Kidney (tissue), 14 donors: ENCODE data around the gene GPR85. TPM values are rescaled to one million over a fixed set of nuclear protein-coding genes. Genes with fewer than 3 reads are reported as not detected.
A peak's percentile ranks its signal among the peaks of the same experiment; 100 is the strongest.

ENCODE experiments used
- DNase-seq, 5 donors: peaks; one replicate each; pipeline ENCODE4 v3.0.0-alpha.2; 2013 to 2020
- FAIRE-seq: peaks from 2 replicates; lab custom pipeline; 2012; peaks lifted over from hg19 to GRCh38; lab: Jason Lieb, UNC
- H3K27ac ChIP-seq, 2 donors: one replicate each; pipeline ENCODE4 v1.7.0; 2013; ENCODE audit warnings: low read depth in 2 of 2, low read length in 2 of 2, inconsistent platforms in 1 of 2
- H3K27me3 ChIP-seq: one replicate; pipeline ENCODE4 v1.7.1; 2013; ENCODE audit warnings: low read length, inconsistent platforms; ENCODE audit not compliant: control insufficient read depth, insufficient read depth
- H3K36me3 ChIP-seq, 3 donors: one replicate each; pipeline versions ENCODE4 v1.7.0 to v1.7.1; 2013; ENCODE audit warnings: low read length in 3 of 3, control low read depth in 1 of 3, inconsistent platforms in 1 of 3; ENCODE audit not compliant: insufficient read depth in 3 of 3, control insufficient read depth in 2 of 3
- H3K4me1 ChIP-seq, 3 donors: one replicate each; pipeline versions ENCODE4 v1.7.0 to v1.7.1; 2013; ENCODE audit warnings: low read length in 3 of 3, inconsistent platforms in 1 of 3, low read depth in 1 of 3; ENCODE audit not compliant: control insufficient read depth in 2 of 3, insufficient read depth in 2 of 3
- H3K4me3 ChIP-seq, 3 donors: one replicate each; pipeline versions ENCODE4 v1.7.0 to v1.8.1; 2013; ENCODE audit warnings: low read length in 3 of 3, control low read depth in 1 of 3, inconsistent platforms in 1 of 3
- H3K9ac ChIP-seq, 3 donors: one replicate each; pipeline versions ENCODE4 v1.7.0 to v1.7.1; 2013; ENCODE audit warnings: low read length in 3 of 3, control low read depth in 1 of 3, inconsistent platforms in 1 of 3
- H3K9me3 ChIP-seq, 3 donors: one replicate each; pipeline versions ENCODE4 v1.7.0 to v1.7.1; 2013; ENCODE audit warnings: low read length in 3 of 3, control low read depth in 1 of 3, inconsistent platforms in 1 of 3; ENCODE audit not compliant: control insufficient read depth in 2 of 3, insufficient read depth in 1 of 3
- CTCF ChIP-seq: IDR thresholded peaks from 3 replicates; pipeline ENCODE4 v1.5.1; 2012; ENCODE audit warnings: mild to moderate bottlenecking, moderate library complexity, borderline replicate concordance; ENCODE audit not compliant: insufficient read depth; ENCODE audit errors: extremely low read depth
- intact Hi-C: fragments of 100-400 bp; cut with DNase I; formaldehyde crosslinking; loops from one replicate; pipeline ENCODE4 v1.11.1; 2022
- polyA plus RNA-seq: library from polyadenylated mRNA; stranded (reverse); fragments of 350-450 nt; fragmentation: Illumina TruSeq; extraction: RNeasy Lipid Tissue Mini Kit (QIAGEN cat#74804); gene quantifications from one replicate; pipeline ENCODE4 v1.2.3, GENCODE V29; 2014; ENCODE audit warnings: low read depth, low replicate concordance; ENCODE audit not compliant: insufficient read depth
- total RNA-seq: library from RNA; stranded (reverse); fragmentation: NEBNext Ultra II Directional; extraction: Animal tissue kit (Norgen Biotek cat#: 25700); gene quantifications from one replicate; pipeline ENCODE4 v1.2.1, GENCODE V29; 2021
- donor health status: control.
- donor health status: control.
- donor health status: control.
- donor health status: control.
- donor health status: control.
- donor health status: DM: yes; HTN: yes; CAD: no.
- donor health status: Normal renal cell carcinoma (clear cell type).

The GPR85 gene
- total and polyA plus RNA-seq, 2 donors from 2014 or later, result 0.31 to 0.65 TPM

GRCh38 chr7:113087071-113087998, 708 bp upstream of the GPR85 start:
- no peaks in the 10 kb centered on the region for H3K9me3 ChIP-seq
- H3K4me1 ChIP-seq, result peaks cover 0 to 6% (median 0%) of the 10 kb centered on the region in 3 donors
- intact Hi-C loops, result no loop called here
- H3K4me3 ChIP-seq, result peak overlapping the region in 2 of 3 donors; percentile 35 to 38
- no peaks in the 10 kb centered on the region for H3K27me3 ChIP-seq
- FAIRE-seq (peak; percentile 45), DNase-seq (peak in 2 of 5 donors; percentile 33 to 70)
- H3K36me3 ChIP-seq, result no peaks in the 10 kb centered on the region
- H3K27ac ChIP-seq, result no peak overlapping the region
- H3K9ac ChIP-seq, result no peak overlapping the region
- no peak for TF ChIP-seq CTCF

GRCh38 chr7:113085781-113086390, 741 bp downstream of the GPR85 start:
- peaks cover 0 to 6% (median 0%) of the 10 kb centered on the region in 3 donors for H3K4me1 ChIP-seq
- DNase-seq (peak in 4 of 5 donors; percentile 9 to 34 (median 24)), FAIRE-seq (no peak)
- no peaks in the 10 kb centered on the region for H3K27me3 ChIP-seq
- H3K36me3 ChIP-seq, result no peaks in the 10 kb centered on the region
- intact Hi-C loops, result no loop called here
- H3K9ac ChIP-seq, result peak overlapping the region in 1 of 3 donors; percentile 38
- no peak for TF ChIP-seq CTCF
- peak overlapping the region; percentile 46 to 59 (median 56) for H3K4me3 ChIP-seq
- no peak overlapping the region for H3K27ac ChIP-seq
- no peaks in the 10 kb centered on the region for H3K9me3 ChIP-seq

DNA sequence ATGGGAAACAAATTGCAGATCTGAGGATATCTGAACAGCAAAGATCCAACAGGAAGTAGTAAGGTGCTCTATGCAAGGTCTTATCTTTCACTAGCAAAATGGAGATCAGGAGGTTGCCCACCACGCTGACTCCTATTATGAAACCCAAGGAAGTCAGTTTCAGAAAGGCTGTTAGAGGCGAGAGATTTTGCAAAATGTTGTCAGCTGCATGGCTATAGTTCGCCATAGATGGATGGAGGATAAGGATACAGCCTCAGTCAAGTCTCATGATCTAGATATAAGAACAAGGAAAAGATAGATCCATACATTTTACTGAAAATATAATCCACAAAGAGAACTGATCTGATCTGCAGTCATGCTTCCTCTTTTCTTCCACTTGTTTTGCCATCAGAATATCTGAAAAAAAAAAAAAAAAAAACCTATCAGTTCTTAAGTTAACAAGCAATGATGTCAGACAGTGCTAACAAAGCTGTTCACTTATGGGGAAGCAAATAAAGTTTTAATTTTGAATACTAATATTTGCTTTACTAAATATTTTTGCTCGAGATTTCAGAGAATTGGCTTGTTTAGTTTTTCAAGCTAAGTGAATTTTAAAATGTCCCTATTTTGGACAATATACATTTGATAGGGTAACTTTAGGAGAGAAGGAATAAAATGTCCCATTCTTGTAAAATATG, 2.0 kb downstream of the GPR85 start:
- H3K9me3 ChIP-seq, result no peaks in the 10 kb centered on the region
- peaks cover 0 to 6% (median 0%) of the 10 kb centered on the region in 3 donors for H3K4me1 ChIP-seq
- intact Hi-C loops, result no loop called here
- H3K4me3 ChIP-seq, result no peak overlapping the region
- no peak for TF ChIP-seq CTCF
- H3K27me3 ChIP-seq, result no peaks in the 10 kb centered on the region
- H3K36me3 ChIP-seq, result no peaks in the 10 kb centered on the region
- H3K27ac ChIP-seq, result no peak overlapping the region
- FAIRE-seq (no peak), DNase-seq (no peak)
- no peak overlapping the region for H3K9ac ChIP-seq
